C4-2B (cell line): Measurements from ENCODE around the gene OTOS.
A peak's percentile ranks its signal among the peaks of the same experiment; 100 is the strongest.

Source experiments
- H3K27ac ChIP-seq: fragments of 450-650 bp; 2 replicates; pipeline ENCODE4 v1.5.1; 2017
- ZFX ChIP-seq: fragments of 450-650 bp; IDR thresholded peaks from 2 replicates; pipeline ENCODE4 v1.6.1; 2017
- TF ChIP-seq, protein P1 (sequence below): fragments of 450-650 bp; conservative IDR thresholded peaks from 2 replicates; pipeline ENCODE4 v1.5.1; 2017; ENCODE audit warnings: mild to moderate bottlenecking

Gene OTOS

DNA sequence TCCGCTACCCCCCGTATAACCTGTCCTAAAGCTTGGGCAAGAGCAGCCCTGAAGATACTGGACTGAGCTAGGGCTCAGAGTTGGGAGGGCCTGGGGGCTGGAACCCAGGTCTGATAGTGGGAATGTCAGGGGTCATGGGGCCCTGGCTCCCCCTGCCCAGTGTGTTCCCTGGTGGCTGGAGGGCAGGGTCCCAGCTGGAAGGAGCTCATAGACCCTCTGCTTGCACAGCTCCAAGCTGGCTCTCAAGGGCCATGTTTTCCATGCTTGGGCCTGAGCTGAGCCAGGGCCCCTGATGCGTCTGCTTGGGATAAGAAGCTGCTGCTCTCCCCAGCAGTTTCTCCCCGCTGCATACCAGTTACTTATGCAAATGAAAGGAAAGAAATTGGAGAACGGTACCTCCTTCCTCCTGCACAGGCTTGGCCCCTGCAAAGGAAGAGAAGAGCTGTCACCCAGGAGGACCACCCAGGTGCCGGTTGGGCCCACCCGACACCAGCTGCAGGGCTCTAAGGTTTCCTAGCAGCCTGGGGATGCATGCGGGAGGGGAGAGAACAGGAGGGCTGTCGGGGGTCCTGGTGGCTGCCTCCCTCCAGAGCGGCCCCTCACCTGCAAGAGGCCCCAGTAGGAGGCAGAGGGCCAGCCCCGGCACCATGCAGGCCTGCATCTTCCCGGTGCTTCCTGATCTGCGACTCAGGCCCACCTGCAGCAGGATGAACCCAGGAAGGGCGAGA, 628 bp downstream of the OTOS start:
- no peak overlapping the region for H3K27ac ChIP-seq
- TF ChIP-seq ZFX: no peak
- TF ChIP-seq, protein P1, sequence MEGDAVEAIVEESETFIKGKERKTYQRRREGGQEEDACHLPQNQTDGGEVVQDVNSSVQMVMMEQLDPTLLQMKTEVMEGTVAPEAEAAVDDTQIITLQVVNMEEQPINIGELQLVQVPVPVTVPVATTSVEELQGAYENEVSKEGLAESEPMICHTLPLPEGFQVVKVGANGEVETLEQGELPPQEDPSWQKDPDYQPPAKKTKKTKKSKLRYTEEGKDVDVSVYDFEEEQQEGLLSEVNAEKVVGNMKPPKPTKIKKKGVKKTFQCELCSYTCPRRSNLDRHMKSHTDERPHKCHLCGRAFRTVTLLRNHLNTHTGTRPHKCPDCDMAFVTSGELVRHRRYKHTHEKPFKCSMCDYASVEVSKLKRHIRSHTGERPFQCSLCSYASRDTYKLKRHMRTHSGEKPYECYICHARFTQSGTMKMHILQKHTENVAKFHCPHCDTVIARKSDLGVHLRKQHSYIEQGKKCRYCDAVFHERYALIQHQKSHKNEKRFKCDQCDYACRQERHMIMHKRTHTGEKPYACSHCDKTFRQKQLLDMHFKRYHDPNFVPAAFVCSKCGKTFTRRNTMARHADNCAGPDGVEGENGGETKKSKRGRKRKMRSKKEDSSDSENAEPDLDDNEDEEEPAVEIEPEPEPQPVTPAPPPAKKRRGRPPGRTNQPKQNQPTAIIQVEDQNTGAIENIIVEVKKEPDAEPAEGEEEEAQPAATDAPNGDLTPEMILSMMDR: no peak

DNA sequence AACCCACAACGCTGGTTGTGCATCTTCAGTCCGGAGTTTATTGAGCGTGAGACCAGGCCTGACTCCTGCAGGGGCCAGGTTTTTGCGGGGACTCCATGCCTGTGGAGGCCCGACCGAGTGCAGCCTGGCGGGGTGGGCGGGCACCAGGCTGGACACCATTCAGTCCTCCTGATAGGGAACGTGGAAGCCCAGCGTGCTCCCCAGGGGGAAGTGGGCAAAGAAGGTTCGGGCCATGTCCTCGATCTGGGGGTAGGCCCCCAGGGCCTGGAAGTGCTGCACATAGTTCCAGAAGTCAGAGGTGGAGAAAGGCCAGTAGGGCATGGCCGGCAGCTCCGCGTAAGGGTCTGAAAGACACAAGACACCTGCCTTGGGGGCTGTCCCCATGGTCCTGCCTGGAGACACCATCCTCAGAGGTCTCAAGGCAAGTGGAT, 1.4 kb downstream of the OTOS start:
- no peak overlapping the region for H3K27ac ChIP-seq
- no peak for TF ChIP-seq ZFX
- TF ChIP-seq, protein P1: no peak

GRCh38 chr2:240138254-240138984, 2.0 kb downstream of the OTOS start:
- no peak overlapping the region for H3K27ac ChIP-seq
- no peak for TF ChIP-seq ZFX

- TF ChIP-seq, protein P1: no peak
- no peak for TF ChIP-seq ZFX
- no peak overlapping the region for H3K27ac ChIP-seq
Measured at GRCh38 chr2:240137596-240138253, 2.7 kb downstream of the OTOS start.

- peak overlapping the region; percentile 80 for H3K27ac ChIP-seq
Measured at GRCh38 chr2:240136671-240137292, 3.7 kb downstream of the OTOS start.

DNA sequence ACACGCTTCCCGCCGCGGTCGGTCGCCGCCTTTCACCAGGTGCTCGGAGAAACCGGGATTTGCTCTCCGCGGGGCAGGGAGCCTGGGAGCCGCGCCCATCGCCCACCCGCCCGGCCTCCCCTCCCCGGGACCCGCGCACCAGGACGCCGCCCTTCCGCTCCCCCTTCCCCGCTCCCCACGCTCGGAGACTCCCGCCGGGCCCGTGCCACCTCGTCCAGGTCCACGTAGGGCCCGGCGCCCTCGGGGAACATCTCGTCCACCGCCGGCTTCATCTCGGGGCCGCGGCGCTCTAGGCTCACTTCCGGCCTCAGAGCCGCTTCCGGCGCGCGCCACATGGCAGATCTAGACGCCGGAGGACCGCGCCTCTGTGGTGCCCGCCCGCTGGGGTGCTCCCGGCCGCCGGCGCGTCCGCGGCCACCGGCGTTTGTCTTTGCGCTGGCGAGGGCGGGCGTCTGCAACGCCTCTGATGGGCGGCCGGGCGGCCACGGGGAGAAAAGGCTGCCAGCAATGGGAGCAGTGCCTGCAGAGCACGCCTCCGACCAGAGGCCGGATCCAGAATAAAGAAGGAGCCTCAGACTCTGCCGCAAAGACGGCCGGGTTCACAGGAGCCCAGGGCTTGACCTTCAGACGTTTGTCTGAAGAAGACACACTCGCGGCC, 4.3 kb downstream of the OTOS start, which contains the start of gene COPS9:
COPS9 (minus strand) TSS at position 293 of the 658 bp plus-strand sequence; CDS start at position 272, 21 bp downstream.
- TF ChIP-seq, protein P1: no peak
- TF ChIP-seq ZFX: peak; percentile 59; the same call in 1 of the 2 replicates
- H3K27ac ChIP-seq: peak within 1 kb of the TSS; percentile 80

More at GRCh38 chr2:240136671-240137292, 3.7 kb downstream of the OTOS start:
- TF ChIP-seq, protein P1: no peak
- TF ChIP-seq ZFX: no peak

- no peak for TF ChIP-seq ZFX
- TF ChIP-seq, protein P1: no peak
- H3K27ac ChIP-seq: peak overlapping the region; percentile 80
Measured at GRCh38 chr2:240135706-240136012, 4.8 kb downstream of the OTOS start.
